OCI-LY7 (cell line): ENCODE measurements around the gene ADRA1B. TPM values are rescaled to one million over a fixed set of nuclear protein-coding genes. Genes with fewer than 3 reads are reported as not detected.

ENCODE experiments used
- BruUV-seq: library from RNA; stranded (reverse); fragments of 400-500 nt; replicated peaks from 2 replicates; lab custom pipeline; 2021; lab: Mats Ljungman, UMichigan
- CTCF ChIA-PET: fragments of 300-600 bp; sonication (Branson Sonifier 250); formaldehyde crosslinking; loops from one replicate; lab custom pipeline; 2022; ENCODE audit warnings: antibody characterized with exemption; ENCODE audit not compliant: unreplicated experiment; lab: Charles Lee
- POLR2A ChIA-PET: fragments of 300-600 bp; sonication (Branson Sonifier 250); formaldehyde crosslinking; loops from one replicate; lab custom pipeline; 2022; ENCODE audit warnings: antibody characterized with exemption; lab: Charles Lee
- DNase-seq: peaks from one replicate; pipeline ENCODE4 v3.0.0-alpha.2; 2015; ENCODE audit warnings: low spot score
- H2AFZ ChIP-seq: fragments of 200-600 bp; sonication (generic), shearing (Covaris generic); 2 replicates; pipeline ENCODE4 v1.6.1; 2014; ENCODE audit warnings: mild to moderate bottlenecking, antibody characterized with exemption, low read length, moderate library complexity
- H3K27ac ChIP-seq: fragments of 200-600 bp; sonication (generic); 2 replicates; pipeline ENCODE4 v1.5.1; 2014; ENCODE audit warnings: mixed run types, low read depth, mild to moderate bottlenecking, moderate library complexity, low read length, inconsistent platforms; ENCODE audit not compliant: poor library complexity, severe bottlenecking
- H3K36me3 ChIP-seq: fragments of 200-600 bp; sonication (generic); 2 replicates; pipeline ENCODE4 v1.6.1; 2014; ENCODE audit warnings: mild to moderate bottlenecking, antibody characterized with exemption, low read length, moderate library complexity, mixed read lengths; ENCODE audit not compliant: insufficient read depth
- H3K4me1 ChIP-seq: fragments of 200-600 bp; sonication (generic); 2 replicates; pipeline ENCODE4 v1.5.1; 2014; ENCODE audit warnings: mild to moderate bottlenecking, low read length; ENCODE audit not compliant: insufficient read depth, poor library complexity, severe bottlenecking
- H3K4me2 ChIP-seq: fragments of 200-600 bp; sonication (generic); 2 replicates; pipeline ENCODE4 v1.6.1; 2014; ENCODE audit warnings: mild to moderate bottlenecking, low read length
- H3K4me3 ChIP-seq: fragments of 200-600 bp; sonication (generic); 2 replicates; pipeline ENCODE4 v1.5.1; 2014; ENCODE audit warnings: mild to moderate bottlenecking, low read depth, low read length; ENCODE audit not compliant: poor library complexity, severe bottlenecking
- H3K79me2 ChIP-seq: fragments of 200-600 bp; sonication (generic); 2 replicates; pipeline ENCODE4 v1.6.1; 2016; ENCODE audit warnings: low read depth, mild to moderate bottlenecking, low read length, moderate library complexity, mixed read lengths; ENCODE audit not compliant: insufficient read depth
- H3K9me2 ChIP-seq: fragments of 200-600 bp; sonication (generic); 2 replicates; pipeline ENCODE4 v1.6.1; 2016; ENCODE audit warnings: mild to moderate bottlenecking, low read length, mixed read lengths; ENCODE audit not compliant: insufficient read depth
- H3K9me3 ChIP-seq: fragments of 200-600 bp; sonication (generic); 2 replicates; pipeline ENCODE4 v1.6.1; 2014; ENCODE audit warnings: mild to moderate bottlenecking, mixed run types, low read length, mixed read lengths
- H4K20me1 ChIP-seq: fragments of 200-600 bp; sonication (generic); 2 replicates; pipeline ENCODE4 v1.6.1; 2014; ENCODE audit warnings: mild to moderate bottlenecking, antibody characterized with exemption, low read length, moderate library complexity, mixed read lengths; ENCODE audit not compliant: insufficient read depth
- EZH2phosphoT487 ChIP-seq: fragments of 200-600 bp; sonication (generic); IDR thresholded peaks from 2 replicates; pipeline ENCODE4 v1.6.1; 2018; ENCODE audit warnings: low read depth, borderline replicate concordance, mild to moderate bottlenecking, mixed run types, antibody characterized with exemption, low read length, moderate library complexity, mixed read lengths
- intact Hi-C: fragments of 100-400 bp; cut with micrococcal nuclease; formaldehyde crosslinking; loops from one replicate; pipeline ENCODE4 v1.10.0; 2022; ENCODE audit not compliant: unreplicated experiment
- total RNA-seq, 2 experiments: library from RNA; depleted of rRNA in 1 of 2; stranded (reverse); fragments of >200 nt in 1 of 2; shearing (Covaris generic) in 1 of 2; gene quantifications; 2 replicates each; pipeline ENCODE4 v1.2.3, GENCODE V29; 2014 to 2022
- TF ChIP-seq, protein P1 (sequence below): fragments of 200-600 bp; sonication (generic); conservative IDR thresholded peaks from 2 replicates; pipeline ENCODE4 v1.5.1; 2014; ENCODE audit warnings: mild to moderate bottlenecking, antibody characterized with exemption, low read length, moderate library complexity, mixed read lengths

Gene ADRA1B
- total RNA-seq, 2 experiments from 2014 or later = not detected

DNA sequence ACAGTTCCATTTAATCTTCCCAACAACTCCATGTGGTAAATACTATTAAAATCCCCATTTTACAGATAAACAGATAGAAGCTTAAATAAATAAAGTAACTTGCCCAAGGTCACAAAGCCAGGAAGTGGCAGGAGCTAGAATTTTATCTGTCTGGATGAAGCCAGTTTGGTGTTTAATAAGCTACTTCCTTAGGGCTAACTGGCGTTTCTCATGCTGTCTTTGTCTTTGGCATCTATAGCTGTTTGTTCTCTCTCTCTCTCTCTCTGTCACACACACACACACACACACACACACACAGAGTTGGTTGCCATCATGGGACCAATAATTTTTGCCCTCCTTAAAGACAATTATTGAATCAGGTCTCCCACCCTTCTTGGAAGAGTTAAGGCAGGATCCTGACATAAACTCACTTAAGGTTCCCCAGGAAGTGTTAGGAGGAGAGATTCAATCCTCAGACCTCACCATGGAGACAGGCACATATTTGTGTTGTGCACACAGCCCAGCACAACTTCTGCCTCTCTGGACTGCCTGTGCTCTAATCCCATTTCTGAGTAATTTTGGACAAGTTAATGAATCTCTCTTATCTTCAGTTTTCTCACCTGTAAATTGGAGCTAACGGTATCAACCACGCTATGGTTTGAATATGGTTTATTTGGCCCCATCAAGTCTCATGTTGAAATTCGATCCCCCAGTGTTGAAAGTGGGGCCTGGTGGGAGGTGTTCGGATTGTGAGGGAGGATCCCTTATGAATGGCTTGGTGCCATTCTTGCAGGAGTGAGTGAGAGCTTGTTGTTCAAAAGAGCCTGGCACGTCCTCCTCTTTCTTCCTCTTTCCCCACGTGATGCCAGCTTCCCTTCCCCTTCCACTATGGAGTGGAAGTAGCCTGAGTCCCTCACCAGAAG lies 8.3 kb upstream of the ADRA1B start:
- Histone ChIP-seq H3K79me2 (no peaks in the 10 kb centered on the region), H3K27ac (no peak overlapping the region), H4K20me1 (no peaks in the 10 kb centered on the region), H3K4me1 (no peaks in the 10 kb centered on the region), H3K4me2 (no peak overlapping the region), H2AFZ (no peak overlapping the region), H3K9me2 (no peaks in the 10 kb centered on the region), H3K36me3 (no peaks in the 10 kb centered on the region), H3K4me3 (no peak overlapping the region), H3K9me3 (no peaks in the 10 kb centered on the region)
- no TSS peak for BruUV-seq
- CTCF ChIA-PET = interaction anchor here (0.9 kb wide), 1 partner anchor 14 kb away, joined by 3 read pairs; no protein-coding TSS in a partner anchor
- DNase-seq = no peak
- intact Hi-C loops = no loop called here
- POLR2A ChIA-PET = interaction anchor here (0.7 to 1.4 kb wide), 2 partner anchors 13 to 64 kb away, joined by 3 to 4 read pairs; no protein-coding TSS in a partner anchor
- TF ChIP-seq, protein P1, sequence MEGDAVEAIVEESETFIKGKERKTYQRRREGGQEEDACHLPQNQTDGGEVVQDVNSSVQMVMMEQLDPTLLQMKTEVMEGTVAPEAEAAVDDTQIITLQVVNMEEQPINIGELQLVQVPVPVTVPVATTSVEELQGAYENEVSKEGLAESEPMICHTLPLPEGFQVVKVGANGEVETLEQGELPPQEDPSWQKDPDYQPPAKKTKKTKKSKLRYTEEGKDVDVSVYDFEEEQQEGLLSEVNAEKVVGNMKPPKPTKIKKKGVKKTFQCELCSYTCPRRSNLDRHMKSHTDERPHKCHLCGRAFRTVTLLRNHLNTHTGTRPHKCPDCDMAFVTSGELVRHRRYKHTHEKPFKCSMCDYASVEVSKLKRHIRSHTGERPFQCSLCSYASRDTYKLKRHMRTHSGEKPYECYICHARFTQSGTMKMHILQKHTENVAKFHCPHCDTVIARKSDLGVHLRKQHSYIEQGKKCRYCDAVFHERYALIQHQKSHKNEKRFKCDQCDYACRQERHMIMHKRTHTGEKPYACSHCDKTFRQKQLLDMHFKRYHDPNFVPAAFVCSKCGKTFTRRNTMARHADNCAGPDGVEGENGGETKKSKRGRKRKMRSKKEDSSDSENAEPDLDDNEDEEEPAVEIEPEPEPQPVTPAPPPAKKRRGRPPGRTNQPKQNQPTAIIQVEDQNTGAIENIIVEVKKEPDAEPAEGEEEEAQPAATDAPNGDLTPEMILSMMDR = no peak
- no peak for TF ChIP-seq EZH2phosphoT487

DNA sequence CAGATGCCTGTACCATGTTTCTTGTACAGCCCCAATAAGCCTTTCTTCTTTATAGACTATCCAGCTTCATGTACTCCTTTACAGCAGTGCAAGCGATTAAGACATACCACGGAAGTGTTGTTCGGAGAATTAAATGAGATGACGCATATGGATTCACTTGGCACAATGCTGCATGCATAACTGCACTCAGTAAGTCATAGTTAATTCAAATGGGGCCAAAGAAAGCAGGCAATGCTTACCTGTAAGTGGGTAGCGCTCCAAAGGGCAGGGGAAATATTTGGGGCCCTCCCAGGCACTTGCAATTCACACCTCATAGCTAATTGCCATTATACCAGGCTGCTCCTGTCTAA lies 7.7 kb upstream of the ADRA1B start:
- H3K4me1 ChIP-seq = no peaks in the 10 kb centered on the region
- ChIA-PET CTCF (no interaction called here), POLR2A (no interaction called here)
- no peaks in the 10 kb centered on the region for H3K9me2 ChIP-seq
- no peaks in the 10 kb centered on the region for H3K9me3 ChIP-seq
- H3K79me2 ChIP-seq = no peaks in the 10 kb centered on the region
- TF ChIP-seq, protein P1 = no peak
- no peak for TF ChIP-seq EZH2phosphoT487
- H4K20me1 ChIP-seq = no peaks in the 10 kb centered on the region
- DNase-seq = no peak
- no TSS peak for BruUV-seq
- no peak overlapping the region for H3K4me2 ChIP-seq
- no peak overlapping the region for H2AFZ ChIP-seq
- no peaks in the 10 kb centered on the region for H3K36me3 ChIP-seq
- no peak overlapping the region for H3K27ac ChIP-seq
- intact Hi-C loops = no loop called here
- H3K4me3 ChIP-seq = no peak overlapping the region

DNA sequence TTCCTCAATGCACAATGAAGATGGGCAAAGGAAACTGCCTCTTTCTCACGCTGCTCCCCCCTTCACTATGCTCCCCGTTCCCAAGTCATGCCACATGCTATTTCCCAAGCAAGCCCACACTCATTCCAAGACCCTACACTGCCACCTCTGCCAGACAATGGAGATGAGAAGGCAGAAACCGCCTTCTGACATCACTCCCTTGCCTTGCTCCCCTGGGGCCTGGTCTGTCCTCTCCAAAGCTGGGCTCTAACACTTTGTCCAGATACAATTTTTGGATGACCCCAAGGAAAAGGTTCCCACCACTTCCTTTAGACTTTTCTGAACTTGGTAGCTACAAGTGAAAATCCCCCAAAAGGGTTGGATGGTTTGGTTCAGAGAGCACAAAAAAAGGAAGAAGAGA lies 7.2 kb upstream of the ADRA1B start:
- Histone ChIP-seq H3K4me3 (no peak overlapping the region), H3K9me2 (no peaks in the 10 kb centered on the region), H3K4me2 (no peak overlapping the region), H3K27ac (no peak overlapping the region), H3K4me1 (no peaks in the 10 kb centered on the region), H2AFZ (no peak overlapping the region), H3K79me2 (no peaks in the 10 kb centered on the region), H3K9me3 (no peaks in the 10 kb centered on the region), H3K36me3 (no peaks in the 10 kb centered on the region), H4K20me1 (no peaks in the 10 kb centered on the region)
- no peak for DNase-seq
- no peak for TF ChIP-seq EZH2phosphoT487
- TF ChIP-seq, protein P1 = no peak
- ChIA-PET CTCF (no interaction called here), POLR2A (no interaction called here)
- BruUV-seq = no TSS peak
- intact Hi-C loops = no loop called here
